Astrocyte of the spinal cord (primary cell): ENCODE measurements around the gene SNCA.

Experiments
- DNase-seq: peaks from one replicate; pipeline ENCODE4 v3.0.0; 2011; ENCODE audit warnings: low read depth, low spot score
- H3K4me3 ChIP-seq: 2 replicates; pipeline ENCODE4 v1.5.1; 2011; ENCODE audit warnings: low read depth, mild to moderate bottlenecking, low read length, moderate library complexity
- CTCF ChIP-seq: IDR thresholded peaks from 2 replicates; pipeline ENCODE4 v1.5.1; 2012; ENCODE audit warnings: low read depth, mild to moderate bottlenecking, low read length, inconsistent platforms
- in situ Hi-C: cut with HindIII; loops from 2 replicates; pipeline ENCODE4 v1.10.0; 2017; ENCODE audit warnings: low sequenced_read_pairs

SNCA gene

GRCh38 chr4:89681219-89681618, 155.7 kb downstream of the SNCA start:
- in situ Hi-C loops = no loop called here
- DNase-seq = no peak
- no peak overlapping the region for H3K4me3 ChIP-seq
- TF ChIP-seq CTCF = no peak

- no peak for TF ChIP-seq CTCF
- H3K4me3 ChIP-seq = no peak overlapping the region
- in situ Hi-C loops = no loop called here
- DNase-seq = no peak
Measured at GRCh38 chr4:89674876-89675459, 162.0 kb downstream of the SNCA start.
